Heart left ventricle (tissue), 13 donors: ENCODE results near the gene ZNF362.

Source experiments
- POLR2A ChIP-seq, 2 donors: fragments of 450-650 bp; IDR thresholded peaks; one replicate each; pipeline ENCODE4 v1.6.1; 2017; ENCODE audit warnings: antibody characterized with exemption in 2 of 2, mild to moderate bottlenecking in 2 of 2, moderate library complexity in 2 of 2
- TF ChIP-seq, protein P1 (sequence below), 12 donors: fragments of 200-600 bp; sonication (generic) in 4 of 12; IDR thresholded peaks; one replicate each; pipeline versions ENCODE4 v1.5.0 to v1.8.0; 2018 to 2022; ENCODE audit warnings: antibody characterized with exemption in 12 of 12, mild to moderate bottlenecking in 5 of 12
- donor health status: ischemic (EF 13 %, LVEDD 7.1; RV severe dilation, severe dysfunction).
- donor health status: DM: no; HTN: yes; CAD: no.
- donor health status: DM: no; HTN: no; CAD: no.
- donor health status: ischemic (EF 25% LVEDD 6.9; RV normal size, moderate dysfunction).
- donor health status: ischemic (EF 25% LVEDD 5.7; RV mildly dilated, moderate dysfunction).
- donor health status: ischemic (EF 35%, LVEDD 5.7; RV mildly dilated, moderate dysfunction).
- donor health status: nonischemic (EF 11% LVEDD 7.7; RV severe dilation, severe dysfunction).
- donor health status: DM: yes; HTN: yes; CAD: no.
- donor health status: PGD.
- donor health status: ischemic (EF 29% LVEDD 5.4; RV normal size, mild dysfunction).
- donor health status: nonischemic (EF 23%, LVEDD 6.1; RV moderate dilation, normal function).

DNA sequence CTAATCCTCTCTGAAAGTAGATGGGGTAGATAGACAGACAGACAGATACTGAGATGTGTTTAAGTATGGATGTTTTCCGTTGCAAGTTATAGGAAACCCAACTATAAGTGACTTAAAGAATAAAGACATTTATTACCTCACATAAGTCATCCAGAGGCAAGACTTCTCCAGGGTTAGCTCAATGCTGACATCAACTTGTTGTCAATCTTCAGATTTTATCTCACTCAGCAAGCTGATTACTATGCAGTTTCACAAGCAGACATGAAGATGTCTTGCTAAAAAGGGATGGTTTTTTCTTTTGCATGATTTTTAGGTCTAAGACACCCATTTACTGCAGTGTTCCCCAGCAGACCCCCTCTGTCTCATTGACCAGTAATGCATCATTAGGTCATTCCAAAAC, 30.7 kb upstream of the ZNF362 start:
- TF ChIP-seq, protein P1, sequence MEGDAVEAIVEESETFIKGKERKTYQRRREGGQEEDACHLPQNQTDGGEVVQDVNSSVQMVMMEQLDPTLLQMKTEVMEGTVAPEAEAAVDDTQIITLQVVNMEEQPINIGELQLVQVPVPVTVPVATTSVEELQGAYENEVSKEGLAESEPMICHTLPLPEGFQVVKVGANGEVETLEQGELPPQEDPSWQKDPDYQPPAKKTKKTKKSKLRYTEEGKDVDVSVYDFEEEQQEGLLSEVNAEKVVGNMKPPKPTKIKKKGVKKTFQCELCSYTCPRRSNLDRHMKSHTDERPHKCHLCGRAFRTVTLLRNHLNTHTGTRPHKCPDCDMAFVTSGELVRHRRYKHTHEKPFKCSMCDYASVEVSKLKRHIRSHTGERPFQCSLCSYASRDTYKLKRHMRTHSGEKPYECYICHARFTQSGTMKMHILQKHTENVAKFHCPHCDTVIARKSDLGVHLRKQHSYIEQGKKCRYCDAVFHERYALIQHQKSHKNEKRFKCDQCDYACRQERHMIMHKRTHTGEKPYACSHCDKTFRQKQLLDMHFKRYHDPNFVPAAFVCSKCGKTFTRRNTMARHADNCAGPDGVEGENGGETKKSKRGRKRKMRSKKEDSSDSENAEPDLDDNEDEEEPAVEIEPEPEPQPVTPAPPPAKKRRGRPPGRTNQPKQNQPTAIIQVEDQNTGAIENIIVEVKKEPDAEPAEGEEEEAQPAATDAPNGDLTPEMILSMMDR (IDR thresholded peaks at IDR 0.05): no peak
- TF ChIP-seq POLR2A (IDR thresholded peaks at IDR 0.05): no peak
